Epithelial cell of esophagus (primary cell): Measurements from ENCODE around the gene GNAS-AS1.
A peak's percentile ranks its signal among the peaks of the same experiment; 100 is the strongest.

Source experiments
- DNase-seq: peaks from one replicate; pipeline ENCODE4 v3.0.0; 2010; ENCODE audit warnings: low read depth
- H3K4me3 ChIP-seq: 2 replicates; pipeline ENCODE4 v1.5.1; 2011; ENCODE audit warnings: mild to moderate bottlenecking, low read length, control low read depth
- TF ChIP-seq, protein P1 (sequence below): IDR thresholded peaks from 2 replicates; pipeline ENCODE4 v1.5.1; 2011; ENCODE audit warnings: low read depth, mild to moderate bottlenecking, low read length, control low read depth, inconsistent platforms; ENCODE audit not compliant: insufficient read depth; ENCODE audit errors: missing control alignments

The GNAS-AS1 gene

DNA sequence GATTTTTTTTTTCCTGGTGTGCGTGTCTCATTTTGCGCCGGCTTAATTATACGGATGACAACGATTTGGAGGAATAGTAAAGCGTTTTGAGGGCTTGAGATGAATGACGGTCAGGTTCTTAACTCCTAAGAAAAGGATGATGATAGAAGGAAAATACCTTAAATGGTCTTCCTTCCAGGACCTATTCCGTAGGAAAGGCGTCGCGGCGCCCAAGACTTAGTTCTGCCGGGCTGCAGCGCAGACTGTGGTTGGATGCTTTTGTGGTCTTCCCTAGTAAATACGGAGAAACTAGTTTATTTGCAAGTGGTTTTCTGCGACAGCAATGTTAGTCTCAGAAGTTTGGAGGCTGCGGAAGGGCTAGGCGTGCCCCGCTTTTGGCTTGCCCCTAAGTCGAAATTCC lies 8.4 kb downstream of the GNAS-AS1 start:
- DNase-seq, result no peak
- no peak overlapping the region for H3K4me3 ChIP-seq
- TF ChIP-seq, protein P1, sequence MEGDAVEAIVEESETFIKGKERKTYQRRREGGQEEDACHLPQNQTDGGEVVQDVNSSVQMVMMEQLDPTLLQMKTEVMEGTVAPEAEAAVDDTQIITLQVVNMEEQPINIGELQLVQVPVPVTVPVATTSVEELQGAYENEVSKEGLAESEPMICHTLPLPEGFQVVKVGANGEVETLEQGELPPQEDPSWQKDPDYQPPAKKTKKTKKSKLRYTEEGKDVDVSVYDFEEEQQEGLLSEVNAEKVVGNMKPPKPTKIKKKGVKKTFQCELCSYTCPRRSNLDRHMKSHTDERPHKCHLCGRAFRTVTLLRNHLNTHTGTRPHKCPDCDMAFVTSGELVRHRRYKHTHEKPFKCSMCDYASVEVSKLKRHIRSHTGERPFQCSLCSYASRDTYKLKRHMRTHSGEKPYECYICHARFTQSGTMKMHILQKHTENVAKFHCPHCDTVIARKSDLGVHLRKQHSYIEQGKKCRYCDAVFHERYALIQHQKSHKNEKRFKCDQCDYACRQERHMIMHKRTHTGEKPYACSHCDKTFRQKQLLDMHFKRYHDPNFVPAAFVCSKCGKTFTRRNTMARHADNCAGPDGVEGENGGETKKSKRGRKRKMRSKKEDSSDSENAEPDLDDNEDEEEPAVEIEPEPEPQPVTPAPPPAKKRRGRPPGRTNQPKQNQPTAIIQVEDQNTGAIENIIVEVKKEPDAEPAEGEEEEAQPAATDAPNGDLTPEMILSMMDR, result no peak

- TF ChIP-seq, protein P1, result no peak
- no peak overlapping the region for H3K4me3 ChIP-seq
- DNase-seq, result no peak
Measured at GRCh38 chr20:58841539-58842264, 9.0 kb downstream of the GNAS-AS1 start.

- no peak for DNase-seq
- H3K4me3 ChIP-seq, result no peak overlapping the region
- TF ChIP-seq, protein P1, result no peak
Measured at GRCh38 chr20:58840816-58841538, 9.7 kb downstream of the GNAS-AS1 start.

GRCh38 chr20:58839991-58840747 lies 10.5 kb downstream of the GNAS-AS1 start:
- no peak overlapping the region for H3K4me3 ChIP-seq
- no peak for DNase-seq
- TF ChIP-seq, protein P1, result no peak

DNA sequence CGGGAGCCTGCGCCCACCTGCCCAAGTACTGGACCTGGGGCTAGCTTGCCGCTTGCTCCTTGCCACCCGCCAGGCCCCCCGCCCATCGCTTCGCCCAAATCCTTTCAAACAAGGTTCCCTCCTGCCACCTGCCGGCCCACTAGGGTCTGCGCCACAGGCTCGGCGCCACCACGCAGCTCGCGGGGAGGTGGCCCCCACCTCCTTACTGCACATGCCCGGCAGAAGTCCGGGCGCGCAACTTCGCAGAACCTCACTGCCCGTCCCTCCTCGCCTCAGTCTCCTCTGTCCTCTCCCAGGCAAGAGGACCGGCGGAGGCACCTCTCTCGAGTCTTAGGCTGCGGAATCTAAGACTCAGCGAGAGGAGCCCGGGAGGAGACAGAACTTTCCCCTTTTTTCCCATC lies 11.2 kb downstream of the GNAS-AS1 start:
- TF ChIP-seq, protein P1, result peak; percentile 29
- DNase-seq, result no peak
- no peak overlapping the region for H3K4me3 ChIP-seq

DNA sequence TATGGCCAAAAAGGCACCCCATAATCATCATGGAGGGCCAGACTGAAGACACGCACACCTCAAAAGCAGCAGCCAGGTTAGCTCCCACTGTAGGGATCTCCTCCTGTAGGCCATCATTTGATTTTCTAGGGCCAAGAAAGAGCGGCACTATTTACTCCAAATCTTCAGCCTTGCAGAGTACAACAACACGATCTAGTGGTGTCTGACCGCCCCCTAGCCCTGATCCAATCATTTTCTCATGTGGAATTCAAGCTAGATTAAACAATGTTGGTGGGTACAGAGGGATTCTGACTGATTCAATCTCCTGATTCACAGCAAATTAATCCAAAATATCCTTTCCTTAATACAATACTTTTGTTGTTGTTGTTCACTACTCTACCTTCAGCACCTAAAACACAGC lies 12.5 kb downstream of the GNAS-AS1 start:
- TF ChIP-seq, protein P1, result no peak
- no peak for DNase-seq
- H3K4me3 ChIP-seq, result no peak overlapping the region
